GM23248 (cell line): ENCODE results near the gene FRMD1. TPM values are rescaled to one million over a fixed set of nuclear protein-coding genes. Genes with fewer than 3 reads are reported as not detected.

Experiments
- DNase-seq: peaks from one replicate; pipeline ENCODE4 v3.0.0-alpha.2; 2015
- H2AFZ ChIP-seq: fragments of 200-600 bp; sonication (generic); 2 replicates; pipeline ENCODE4 v1.6.1; 2016; ENCODE audit warnings: antibody characterized with exemption
- H3F3A ChIP-seq: fragments of 200-600 bp; sonication (generic); 2 replicates; pipeline ENCODE4 v1.6.1; 2016; ENCODE audit warnings: mild to moderate bottlenecking, antibody characterized with exemption, mixed run types; ENCODE audit not compliant: insufficient read depth
- H3K27ac ChIP-seq: fragments of 200-600 bp; sonication (generic); 2 replicates; pipeline ENCODE4 v1.5.1; 2016; ENCODE audit warnings: mild to moderate bottlenecking
- H3K27me3 ChIP-seq: fragments of 200-600 bp; sonication (generic); replicated peaks from 2 replicates; pipeline ENCODE4 v1.6.1; 2016; ENCODE audit warnings: mild to moderate bottlenecking; ENCODE audit not compliant: insufficient read depth
- H3K36me3 ChIP-seq: fragments of 200-600 bp; sonication (generic); 2 replicates; pipeline ENCODE4 v1.6.1; 2016; ENCODE audit warnings: low read depth, mild to moderate bottlenecking
- H3K4me1 ChIP-seq: fragments of 200-600 bp; sonication (generic); 2 replicates; pipeline ENCODE4 v1.6.1; 2016; ENCODE audit warnings: mild to moderate bottlenecking; ENCODE audit not compliant: insufficient read depth
- H3K4me2 ChIP-seq: fragments of 200-600 bp; sonication (generic); one replicate; pipeline ENCODE4 v1.6.1; 2016; ENCODE audit warnings: mild to moderate bottlenecking; ENCODE audit not compliant: unreplicated experiment
- H3K4me3 ChIP-seq: fragments of 200-600 bp; sonication (generic); 2 replicates; pipeline ENCODE4 v1.5.1; 2016; ENCODE audit warnings: mild to moderate bottlenecking
- H3K79me2 ChIP-seq: fragments of 200-600 bp; sonication (generic); 2 replicates; pipeline ENCODE4 v1.6.1; 2016; ENCODE audit warnings: mild to moderate bottlenecking; ENCODE audit not compliant: insufficient read depth
- H3K9ac ChIP-seq: fragments of 200-600 bp; sonication (generic); 2 replicates; pipeline ENCODE4 v1.6.1; 2016; ENCODE audit warnings: mild to moderate bottlenecking
- H3K9me2 ChIP-seq: fragments of 200-600 bp; sonication (generic); 2 replicates; pipeline ENCODE4 v1.6.1; 2016; ENCODE audit warnings: mixed run types, mild to moderate bottlenecking, moderate library complexity; ENCODE audit not compliant: insufficient read depth
- H3K9me3 ChIP-seq: fragments of 200-600 bp; sonication (generic); one replicate; pipeline ENCODE4 v1.6.1; 2017; ENCODE audit warnings: low read depth
- H4K20me1 ChIP-seq: fragments of 200-600 bp; sonication (generic); 2 replicates; pipeline ENCODE4 v1.6.0; 2016; ENCODE audit not compliant: insufficient read depth
- EZH2 ChIP-seq: fragments of 200-600 bp; sonication (generic); IDR thresholded peaks from 2 replicates; pipeline ENCODE4 v1.6.1; 2018; ENCODE audit warnings: antibody characterized with exemption, mild to moderate bottlenecking; ENCODE audit not compliant: insufficient read depth, poor library complexity, severe bottlenecking
- EZH2phosphoT487 ChIP-seq: fragments of 200-600 bp; sonication (generic); IDR thresholded peaks from 2 replicates; pipeline ENCODE4 v1.6.1; 2018; ENCODE audit warnings: antibody characterized with exemption, moderate library complexity, mild to moderate bottlenecking, low read depth; ENCODE audit not compliant: insufficient read depth
- WGBS, 2 experiments: methylation state at CpG; one replicate each; pipeline ENCODE4 v1.1.6; 2015 to 2017; ENCODE audit warnings: low lambda C conversion rate in 2 of 2, low coverage in 1 of 2; ENCODE audit errors: missing lambda C conversion rate in 2 of 2; 5-methylcytosine and 5-hydroxymethylcytosine counted together
- in situ Hi-C: fragments of 300-500 bp; cut with MboI; formaldehyde crosslinking; loops from 2 replicates; pipeline ENCODE4 v1.15.0; 2020
- polyA plus RNA-seq: library from polyadenylated mRNA; unstranded; fragments of >200 nt; fragmentation: Nextera tagmentation; extraction: Ambion mirVana; gene quantifications from 2 replicates; pipeline ENCODE4 v1.2.1, GENCODE V29; 2016
- total RNA-seq: library from RNA; depleted of rRNA; stranded (reverse); fragments of >200 nt; shearing (Covaris generic); gene quantifications from 2 replicates; pipeline ENCODE4 v1.2.3, GENCODE V29; 2014

The FRMD1 gene
- total and polyA plus RNA-seq, 2 experiments from 2014 or later = not detected

- H3K36me3 ChIP-seq = no peaks in the 10 kb centered on the region
- 54 to 55% methylated on average over 12 of the region's 12 CpGs for WGBS, 2 experiments
- no peak overlapping the region for H2AFZ ChIP-seq
- in situ Hi-C loops = no loop called here
- H3K27ac ChIP-seq = no peak overlapping the region
- H3K4me1 ChIP-seq = no peaks in the 10 kb centered on the region
- no peak overlapping the region for H3K4me2 ChIP-seq
- H3K9ac ChIP-seq = no peak overlapping the region
- no peaks in the 10 kb centered on the region for H3K9me3 ChIP-seq
- no peak overlapping the region for H3K4me3 ChIP-seq
- H4K20me1 ChIP-seq = no peaks in the 10 kb centered on the region
- H3F3A ChIP-seq = no peaks in the 10 kb centered on the region
- no peaks in the 10 kb centered on the region for H3K9me2 ChIP-seq
- TF ChIP-seq EZH2 = no peak
- no peak for TF ChIP-seq EZH2phosphoT487
- no peaks in the 10 kb centered on the region; the same call in 1 of the 2 replicates for H3K27me3 ChIP-seq
- DNase-seq = no peak
- no peaks in the 10 kb centered on the region for H3K79me2 ChIP-seq
Measured at GRCh38 chr6:168093071-168093505, 14.1 kb upstream of the FRMD1 start.

GRCh38 chr6:168092541-168092940, 13.5 kb upstream of the FRMD1 start:
- no peaks in the 10 kb centered on the region for H3K36me3 ChIP-seq
- H2AFZ ChIP-seq = no peak overlapping the region
- 70 to 77% methylated on average over 8 of the region's 8 CpGs for WGBS, 2 experiments
- in situ Hi-C loops = no loop called here
- H3K4me3 ChIP-seq = no peak overlapping the region
- H3K4me1 ChIP-seq = no peaks in the 10 kb centered on the region
- DNase-seq = no peak
- no peaks in the 10 kb centered on the region for H3K79me2 ChIP-seq
- H3K4me2 ChIP-seq = no peak overlapping the region
- no peaks in the 10 kb centered on the region for H4K20me1 ChIP-seq
- H3K9me3 ChIP-seq = no peaks in the 10 kb centered on the region
- no peak overlapping the region for H3K27ac ChIP-seq
- no peak overlapping the region for H3K9ac ChIP-seq
- H3K9me2 ChIP-seq = no peaks in the 10 kb centered on the region
- no peaks in the 10 kb centered on the region for H3F3A ChIP-seq
- TF ChIP-seq EZH2 (no peak), EZH2phosphoT487 (no peak)
- H3K27me3 ChIP-seq = no peaks in the 10 kb centered on the region; the same call in 1 of the 2 replicates

- Histone ChIP-seq H3K9me3 (no peaks in the 10 kb centered on the region), H3K27me3 (no peaks in the 10 kb centered on the region; the same call in 1 of the 2 replicates), H3K36me3 (no peaks in the 10 kb centered on the region), H3K4me2 (no peak overlapping the region), H3K79me2 (no peaks in the 10 kb centered on the region), H3K27ac (no peak overlapping the region), H3K9ac (no peak overlapping the region), H2AFZ (no peak overlapping the region), H3F3A (no peaks in the 10 kb centered on the region), H3K4me3 (no peak overlapping the region), H3K4me1 (no peaks in the 10 kb centered on the region), H4K20me1 (no peaks in the 10 kb centered on the region), H3K9me2 (no peaks in the 10 kb centered on the region)
- in situ Hi-C loops = no loop called here
- no peak for DNase-seq
- WGBS, 2 experiments = 70 to 74% methylated on average over 28 of the region's 28 CpGs
- TF ChIP-seq EZH2phosphoT487 (no peak), EZH2 (no peak)
Measured at GRCh38 chr6:168091381-168092264, 12.6 kb upstream of the FRMD1 start.

DNA sequence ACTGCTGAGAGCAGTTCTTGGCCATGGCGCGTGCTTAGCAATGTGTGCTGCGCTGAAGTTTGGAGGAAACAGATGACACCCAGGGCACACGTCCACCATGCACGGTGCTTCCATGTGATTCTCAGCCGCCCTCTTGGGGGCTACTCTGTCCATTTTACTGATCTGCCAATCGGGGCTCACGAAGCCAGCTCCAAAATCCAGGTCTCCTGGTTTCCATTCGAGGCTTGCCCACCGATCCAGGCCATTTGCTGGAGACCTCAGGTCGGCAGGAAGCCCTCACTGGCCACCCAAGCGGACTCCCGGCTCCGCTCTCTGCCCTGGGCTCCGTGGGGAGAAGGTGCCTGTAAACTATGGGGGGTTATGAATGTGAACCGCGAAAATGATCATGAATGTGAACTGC, 11.7 kb upstream of the FRMD1 start:
- Histone ChIP-seq H3F3A (no peaks in the 10 kb centered on the region), H3K79me2 (no peaks in the 10 kb centered on the region), H3K27ac (no peak overlapping the region), H3K4me3 (no peak overlapping the region), H3K4me1 (no peaks in the 10 kb centered on the region), H4K20me1 (no peaks in the 10 kb centered on the region), H3K9me3 (no peaks in the 10 kb centered on the region), H3K4me2 (no peak overlapping the region), H2AFZ (no peak overlapping the region), H3K27me3 (no peaks in the 10 kb centered on the region; the same call in 1 of the 2 replicates), H3K9me2 (no peaks in the 10 kb centered on the region), H3K36me3 (no peaks in the 10 kb centered on the region), H3K9ac (no peak overlapping the region)
- 61 to 71% methylated on average over 17 of the region's 17 CpGs for WGBS, 2 experiments
- no peak for DNase-seq
- in situ Hi-C loops = no loop called here
- TF ChIP-seq EZH2 (no peak), EZH2phosphoT487 (no peak)
